ENCODE measurements around the gene NDUFAF7.
"Not testable (repeated sequence)": the region's sequence is repeated elsewhere in the genome, so short reads cannot be mapped to it uniquely, and the experiment has no call there.

Gene NDUFAF7

GRCh38 chr2:37284381-37284780 lies 52.9 kb downstream of the NDUFAF7 start:
- no peak for DNase-seq

- no peak for DNase-seq
Measured at GRCh38 chr2:37287966-37288365, 56.5 kb downstream of the NDUFAF7 start.

GRCh38 chr2:37291680-37292079 lies 60.2 kb downstream of the NDUFAF7 start:
- no peak for DNase-seq

GRCh38 chr2:37294858-37295257 lies 63.4 kb downstream of the NDUFAF7 start:
- not testable (repeated sequence) for DNase-seq

GRCh38 chr2:37295469-37296073 lies 64.1 kb downstream of the NDUFAF7 start:
- no peak for DNase-seq

- no peak for DNase-seq
Measured at GRCh38 chr2:37297632-37298031, 66.2 kb downstream of the NDUFAF7 start.

Measured in CD4-positive, alpha-beta T cell treated with Interleukin-15 for 1 hour (primary cell).